WTC11 (cell line): ENCODE measurements around the gene OSCAR. TPM values are rescaled to one million over a fixed set of nuclear protein-coding genes. Genes with fewer than 3 reads are reported as not detected.
A peak's percentile ranks its signal among the peaks of the same experiment; 100 is the strongest.

Source experiments
- ATF1 ChIP-seq: sonication (generic); formaldehyde crosslinking; IDR thresholded peaks from 2 replicates; pipeline ENCODE4 v1.8.1; 2023; ENCODE audit warnings: mild to moderate bottlenecking, moderate library complexity, missing genetic modification reagents
- E2F1 ChIP-seq: sonication (generic); formaldehyde crosslinking; IDR thresholded peaks from 2 replicates; pipeline ENCODE4 v1.8.0; 2022; ENCODE audit warnings: mild to moderate bottlenecking, missing genetic modification reagents
- FOXJ3 ChIP-seq: sonication (generic); formaldehyde crosslinking; IDR thresholded peaks from 2 replicates; pipeline ENCODE4 v1.9.0; 2021; ENCODE audit warnings: missing genetic modification reagents, mild to moderate bottlenecking, borderline replicate concordance
- FOXK1 ChIP-seq: sonication (generic); formaldehyde crosslinking; IDR thresholded peaks from 2 replicates; pipeline ENCODE4 v1.8.0; 2022; ENCODE audit warnings: mild to moderate bottlenecking, moderate library complexity, missing genetic modification reagents
- GABPB1 ChIP-seq: sonication (generic); formaldehyde crosslinking; IDR thresholded peaks from 2 replicates; pipeline ENCODE4 v1.8.1; 2023; ENCODE audit warnings: mild to moderate bottlenecking, missing genetic modification reagents
- GTF2I ChIP-seq: fragments of 250-450 bp; sonication (Bioruptor Pico); conservative IDR thresholded peaks from 2 replicates; pipeline ENCODE4 v1.4.0; 2021; ENCODE audit warnings: mild to moderate bottlenecking
- HMGA2 ChIP-seq: fragments of 250-450 bp; sonication (Bioruptor Pico); IDR thresholded peaks from 2 replicates; pipeline ENCODE4 v1.4.0; 2021; ENCODE audit warnings: mild to moderate bottlenecking, moderate library complexity
- MLX ChIP-seq: sonication (generic); formaldehyde crosslinking; IDR thresholded peaks from 2 replicates; pipeline ENCODE4 v1.8.1; 2023; ENCODE audit warnings: mild to moderate bottlenecking, missing genetic modification reagents, moderate library complexity
- MXD4 ChIP-seq: fragments of 250-450 bp; sonication (Bioruptor Pico); IDR thresholded peaks from 2 replicates; pipeline ENCODE4 v1.8.0; 2021; ENCODE audit warnings: mild to moderate bottlenecking, moderate library complexity, borderline replicate concordance
- NR1H2 ChIP-seq: sonication (generic); formaldehyde crosslinking; IDR thresholded peaks from 2 replicates; pipeline ENCODE4 v1.9.0; 2021; ENCODE audit warnings: mild to moderate bottlenecking, moderate library complexity, missing genetic modification reagents
- PRDM15 ChIP-seq: sonication (generic); formaldehyde crosslinking; IDR thresholded peaks from 2 replicates; pipeline ENCODE4 v1.8.0; 2022; ENCODE audit warnings: missing genetic modification reagents
- PREB ChIP-seq: sonication (generic); formaldehyde crosslinking; IDR thresholded peaks from 2 replicates; pipeline ENCODE4 v1.8.1; 2022; ENCODE audit warnings: mild to moderate bottlenecking, missing genetic modification reagents, moderate library complexity, borderline replicate concordance
- RELA ChIP-seq: sonication (generic); formaldehyde crosslinking; IDR thresholded peaks from 2 replicates; pipeline ENCODE4 v1.8.1; 2022; ENCODE audit warnings: missing genetic modification reagents, mild to moderate bottlenecking, borderline replicate concordance
- USF2 ChIP-seq: sonication (generic); formaldehyde crosslinking; IDR thresholded peaks from 2 replicates; pipeline ENCODE4 v1.8.1; 2023; ENCODE audit warnings: mild to moderate bottlenecking, missing genetic modification reagents, moderate library complexity
- ZNF281 ChIP-seq: sonication (generic); formaldehyde crosslinking; IDR thresholded peaks from 2 replicates; pipeline ENCODE4 v1.8.0; 2023; ENCODE audit warnings: mild to moderate bottlenecking, missing genetic modification reagents
- ZNF532 ChIP-seq: fragments of 250-450 bp; sonication (Bioruptor Pico); IDR thresholded peaks from 2 replicates; pipeline ENCODE4 v1.9.0; 2021; ENCODE audit warnings: mild to moderate bottlenecking, borderline replicate concordance
- ZSCAN18 ChIP-seq: fragments of 250-450 bp; sonication (Bioruptor Pico); IDR thresholded peaks from 2 replicates; pipeline ENCODE4 v2.1.2; 2022; ENCODE audit warnings: mild to moderate bottlenecking, moderate library complexity
- total RNA-seq: library from RNA; stranded (reverse); gene quantifications from 3 replicates; pipeline ENCODE4 v1.2.3, GENCODE V29; 2021

Gene OSCAR
- total RNA-seq, 1 experiment from 2014 or later: 2.3 TPM

GRCh38 chr19:54102421-54103169, 2.0 kb upstream of the OSCAR start, which contains the start of gene NDUFA3 (continued):
- no peak for TF ChIP-seq ZNF532
- 0 out of 2 replicates have a peak, but pooled peaks have one; percentile 56 for TF ChIP-seq ZNF281 (CRISPR knock-in tag)
- no peak for TF ChIP-seq MLX
- TF ChIP-seq MXD4 (CRISPR knock-in tag): no peak
- TF ChIP-seq PRDM15: peak; percentile 27; the same call in 1 of the 2 replicates
- TF ChIP-seq USF2: 0 out of 2 replicates have a peak, but pooled peaks have one; percentile 30
- no peak for TF ChIP-seq ATF1 (CRISPR knock-in tag)
- TF ChIP-seq HMGA2: no peak
- peak; percentile 86 for TF ChIP-seq FOXK1 (CRISPR knock-in tag)
- 0 out of 2 replicates have a peak, but pooled peaks have one; percentile 30 for TF ChIP-seq GABPB1 (CRISPR knock-in tag)
- no peak for TF ChIP-seq FOXJ3 (CRISPR knock-in tag)
- TF ChIP-seq PREB (CRISPR knock-in tag): no peak
- TF ChIP-seq GTF2I: peak; percentile 100
- TF ChIP-seq ZSCAN18 (CRISPR knock-in tag): no peak
- TF ChIP-seq RELA (CRISPR knock-in tag): 0 out of 2 replicates have a peak, but pooled peaks have one; percentile 74
- no peak for TF ChIP-seq NR1H2 (CRISPR knock-in tag)
- TF ChIP-seq E2F1 (CRISPR knock-in tag): no peak
